ENCODE measurements around the gene MTG1. TPM values are rescaled to one million over a fixed set of nuclear protein-coding genes. Genes with fewer than 3 reads are reported as not detected.

Gene MTG1
- polyA plus RNA-seq, 4 donors = 67.4 to 124 (median 90.9) TPM

GRCh38 chr10:133457100-133457841 lies 63.3 kb downstream of the MTG1 start:
- H3K9me3 ChIP-seq (ENCODE audit: control insufficient read depth in 2 of 2, insufficient read depth in 1 of 2, low read depth in 1 of 2, low read length in 1 of 2) = peaks cover 0 to 10% of the 10 kb centered on the region in 2 donors
- no peak overlapping the region for H3K4me3 ChIP-seq (ENCODE audit: low read depth in 1 of 3, low read length in 3 of 3)
- FAIRE-seq (no peak), DNase-seq (no peak)
- H3K36me3 ChIP-seq (ENCODE audit: control insufficient read depth in 3 of 3, insufficient read depth in 2 of 3, low read depth in 1 of 3, low read length in 3 of 3) = no peaks in the 10 kb centered on the region
- H3K27me3 ChIP-seq (ENCODE audit: control insufficient read depth in 3 of 3, insufficient read depth in 3 of 3, low read length in 3 of 3) = no peaks in the 10 kb centered on the region
- no peaks in the 10 kb centered on the region for H3K4me1 ChIP-seq (ENCODE audit: control insufficient read depth in 3 of 3, insufficient read depth in 2 of 3, low read depth in 1 of 3, low read length in 2 of 3)
- WGBS, 3 donors = 88 to 91% (median 89%) methylated on average over 34 of the region's 34 CpGs
- H3K27ac ChIP-seq (ENCODE audit: low read depth in 1 of 3, low read length in 2 of 3) = no peak overlapping the region

- H3K27ac ChIP-seq (ENCODE audit: low read depth in 1 of 3, low read length in 2 of 3) = no peak overlapping the region
- H3K27me3 ChIP-seq (ENCODE audit: control insufficient read depth in 3 of 3, insufficient read depth in 3 of 3, low read length in 3 of 3) = no peaks in the 10 kb centered on the region
- H3K4me3 ChIP-seq (ENCODE audit: low read depth in 1 of 3, low read length in 3 of 3) = no peak overlapping the region
- 88 to 91% (median 88%) methylated on average over 40 of the region's 40 CpGs for WGBS, 3 donors
- no peaks in the 10 kb centered on the region for H3K36me3 ChIP-seq (ENCODE audit: control insufficient read depth in 3 of 3, insufficient read depth in 2 of 3, low read depth in 1 of 3, low read length in 3 of 3)
- no peaks in the 10 kb centered on the region for H3K4me1 ChIP-seq (ENCODE audit: control insufficient read depth in 3 of 3, insufficient read depth in 2 of 3, low read depth in 1 of 3, low read length in 2 of 3)
- FAIRE-seq = no peak
- no peak for DNase-seq
- H3K9me3 ChIP-seq (ENCODE audit: control insufficient read depth in 2 of 2, insufficient read depth in 1 of 2, low read depth in 1 of 2, low read length in 1 of 2) = peaks cover 0 to 10% of the 10 kb centered on the region in 2 donors
These were observed 64.2 kb downstream of the MTG1 start for GRCh38 chr10:133458021-133458709.

GRCh38 chr10:133458710-133459453 lies 64.9 kb downstream of the MTG1 start:
- peaks cover 0 to 10% of the 10 kb centered on the region in 2 donors for H3K9me3 ChIP-seq (ENCODE audit: control insufficient read depth in 2 of 2, insufficient read depth in 1 of 2, low read depth in 1 of 2, low read length in 1 of 2)
- 83 to 88% (median 84%) methylated on average over 19 to 21 of the region's 21 CpGs for WGBS, 3 donors
- no peak overlapping the region for H3K4me3 ChIP-seq (ENCODE audit: low read depth in 1 of 3, low read length in 3 of 3)
- H3K4me1 ChIP-seq (ENCODE audit: control insufficient read depth in 3 of 3, insufficient read depth in 2 of 3, low read depth in 1 of 3, low read length in 2 of 3) = no peaks in the 10 kb centered on the region
- no peaks in the 10 kb centered on the region for H3K27me3 ChIP-seq (ENCODE audit: control insufficient read depth in 3 of 3, insufficient read depth in 3 of 3, low read length in 3 of 3)
- no peak for FAIRE-seq
- H3K27ac ChIP-seq (ENCODE audit: low read depth in 1 of 3, low read length in 2 of 3) = no peak overlapping the region
- H3K36me3 ChIP-seq (ENCODE audit: control insufficient read depth in 3 of 3, insufficient read depth in 2 of 3, low read depth in 1 of 3, low read length in 3 of 3) = no peaks in the 10 kb centered on the region
- no peak for DNase-seq

- DNase-seq (no peak), FAIRE-seq (no peak)
- H3K27ac ChIP-seq (ENCODE audit: low read depth in 1 of 3, low read length in 2 of 3) = no peak overlapping the region
- peaks cover 0 to 10% of the 10 kb centered on the region in 2 donors for H3K9me3 ChIP-seq (ENCODE audit: control insufficient read depth in 2 of 2, insufficient read depth in 1 of 2, low read depth in 1 of 2, low read length in 1 of 2)
- H3K36me3 ChIP-seq (ENCODE audit: control insufficient read depth in 3 of 3, insufficient read depth in 2 of 3, low read depth in 1 of 3, low read length in 3 of 3) = no peaks in the 10 kb centered on the region
- no peak overlapping the region for H3K4me3 ChIP-seq (ENCODE audit: low read depth in 1 of 3, low read length in 3 of 3)
- WGBS, 3 donors = 68 to 76% (median 71%) methylated on average over 55 to 81 of the region's 81 CpGs
- H3K4me1 ChIP-seq (ENCODE audit: control insufficient read depth in 3 of 3, insufficient read depth in 2 of 3, low read depth in 1 of 3, low read length in 2 of 3) = no peaks in the 10 kb centered on the region
- no peaks in the 10 kb centered on the region for H3K27me3 ChIP-seq (ENCODE audit: control insufficient read depth in 3 of 3, insufficient read depth in 3 of 3, low read length in 3 of 3)
These were observed 65.7 kb downstream of the MTG1 start for GRCh38 chr10:133459454-133460207.

DNA sequence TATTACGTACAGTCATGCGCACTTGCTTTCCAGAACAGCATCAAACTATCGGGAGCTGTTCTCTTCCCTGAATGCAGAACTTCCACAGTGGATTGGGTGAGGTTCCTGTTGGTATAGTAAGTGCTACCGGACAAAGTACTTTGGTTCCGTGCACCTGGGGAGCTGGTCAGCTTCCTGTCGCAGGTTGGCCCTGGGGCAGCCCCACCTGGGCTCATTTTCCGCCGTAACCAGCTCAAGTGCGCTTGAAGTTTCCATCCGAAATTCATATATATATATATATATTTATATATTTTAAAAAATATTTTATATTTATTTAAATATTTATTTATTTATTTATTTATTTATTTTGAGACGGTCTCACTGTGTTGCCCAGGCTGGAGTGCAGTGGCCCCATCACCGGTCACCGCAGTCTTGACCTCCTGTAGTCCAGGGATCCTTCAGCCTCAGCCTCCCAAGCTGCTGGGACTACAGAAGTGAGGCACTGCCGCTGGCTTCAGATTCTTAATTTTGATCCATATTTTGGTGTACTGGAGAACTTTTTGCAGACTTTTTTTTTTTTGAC lies 66.3 kb downstream of the MTG1 start:
- no peaks in the 10 kb centered on the region for H3K36me3 ChIP-seq (ENCODE audit: control insufficient read depth in 3 of 3, insufficient read depth in 2 of 3, low read depth in 1 of 3, low read length in 3 of 3)
- H3K4me3 ChIP-seq (ENCODE audit: low read depth in 1 of 3, low read length in 3 of 3) = no peak overlapping the region
- 92 to 94% (median 93%) methylated on average over 14 of the region's 14 CpGs for WGBS, 3 donors
- FAIRE-seq (no peak), DNase-seq (no peak)
- H3K27ac ChIP-seq (ENCODE audit: low read depth in 1 of 3, low read length in 2 of 3) = no peak overlapping the region
- H3K9me3 ChIP-seq (ENCODE audit: control insufficient read depth in 2 of 2, insufficient read depth in 1 of 2, low read depth in 1 of 2, low read length in 1 of 2) = peaks cover 0 to 9% of the 10 kb centered on the region in 2 donors
- no peaks in the 10 kb centered on the region for H3K27me3 ChIP-seq (ENCODE audit: control insufficient read depth in 3 of 3, insufficient read depth in 3 of 3, low read length in 3 of 3)
- no peaks in the 10 kb centered on the region for H3K4me1 ChIP-seq (ENCODE audit: control insufficient read depth in 3 of 3, insufficient read depth in 2 of 3, low read depth in 1 of 3, low read length in 2 of 3)

GRCh38 chr10:133461027-133461426 lies 67.1 kb downstream of the MTG1 start:
- FAIRE-seq (no peak), DNase-seq (no peak)
- peaks cover 0 to 7% of the 10 kb centered on the region in 2 donors for H3K9me3 ChIP-seq (ENCODE audit: control insufficient read depth in 2 of 2, insufficient read depth in 1 of 2, low read depth in 1 of 2, low read length in 1 of 2)
- no peak overlapping the region for H3K4me3 ChIP-seq (ENCODE audit: low read depth in 1 of 3, low read length in 3 of 3)
- 88 to 96% (median 89%) methylated on average over 7 of the region's 7 CpGs for WGBS, 3 donors
- no peaks in the 10 kb centered on the region for H3K27me3 ChIP-seq (ENCODE audit: control insufficient read depth in 3 of 3, insufficient read depth in 3 of 3, low read length in 3 of 3)
- H3K36me3 ChIP-seq (ENCODE audit: control insufficient read depth in 3 of 3, insufficient read depth in 2 of 3, low read depth in 1 of 3, low read length in 3 of 3) = no peaks in the 10 kb centered on the region
- no peak overlapping the region for H3K27ac ChIP-seq (ENCODE audit: low read depth in 1 of 3, low read length in 2 of 3)
- H3K4me1 ChIP-seq (ENCODE audit: control insufficient read depth in 3 of 3, insufficient read depth in 2 of 3, low read depth in 1 of 3, low read length in 2 of 3) = no peaks in the 10 kb centered on the region

DNA sequence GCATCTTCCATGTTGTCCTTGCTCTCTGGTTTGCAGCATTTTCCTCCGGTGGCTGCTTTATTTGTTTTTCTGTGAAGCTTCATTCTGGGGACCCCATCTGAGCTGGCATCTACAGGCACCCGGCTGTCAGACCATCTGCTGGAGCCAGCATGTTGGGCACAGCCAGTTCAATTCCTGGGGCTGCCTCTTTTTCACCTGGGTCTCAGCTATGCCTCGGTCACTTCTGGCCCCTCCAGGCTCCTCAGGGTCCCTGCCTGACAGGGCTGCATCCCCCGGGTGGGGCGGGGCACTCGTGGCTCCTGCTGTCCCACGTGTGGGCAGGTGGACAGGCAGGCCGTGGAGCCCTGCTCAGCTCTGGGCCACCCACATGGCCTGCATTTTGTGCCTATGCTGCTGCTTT lies 67.9 kb downstream of the MTG1 start:
- FAIRE-seq (no peak), DNase-seq (no peak)
- Histone ChIP-seq H3K36me3 (ENCODE audit: control insufficient read depth in 3 of 3, insufficient read depth in 2 of 3, low read depth in 1 of 3, low read length in 3 of 3) (no peaks in the 10 kb centered on the region), H3K27ac (ENCODE audit: low read depth in 1 of 3, low read length in 2 of 3) (no peak overlapping the region), H3K4me1 (ENCODE audit: control insufficient read depth in 3 of 3, insufficient read depth in 2 of 3, low read depth in 1 of 3, low read length in 2 of 3) (no peaks in the 10 kb centered on the region), H3K9me3 (ENCODE audit: control insufficient read depth in 2 of 2, insufficient read depth in 1 of 2, low read depth in 1 of 2, low read length in 1 of 2) (peaks cover 0 to 7% of the 10 kb centered on the region in 2 donors), H3K27me3 (ENCODE audit: control insufficient read depth in 3 of 3, insufficient read depth in 3 of 3, low read length in 3 of 3) (no peaks in the 10 kb centered on the region), H3K4me3 (ENCODE audit: low read depth in 1 of 3, low read length in 3 of 3) (no peak overlapping the region)
- 74 to 80% (median 74%) methylated on average over 8 of the region's 8 CpGs for WGBS, 3 donors
